ENCODE data around the gene DENND10. TPM values are rescaled to one million over a fixed set of nuclear protein-coding genes. Genes with fewer than 3 reads are reported as not detected.
"Not testable (repeated sequence)": the region's sequence is repeated elsewhere in the genome, so short reads cannot be mapped to it uniquely, and the experiment has no call there.

Gene DENND10
- total RNA-seq, 4 donors from 2014 or later, result 23.0 to 42.5 (median 30.2) TPM

DNA sequence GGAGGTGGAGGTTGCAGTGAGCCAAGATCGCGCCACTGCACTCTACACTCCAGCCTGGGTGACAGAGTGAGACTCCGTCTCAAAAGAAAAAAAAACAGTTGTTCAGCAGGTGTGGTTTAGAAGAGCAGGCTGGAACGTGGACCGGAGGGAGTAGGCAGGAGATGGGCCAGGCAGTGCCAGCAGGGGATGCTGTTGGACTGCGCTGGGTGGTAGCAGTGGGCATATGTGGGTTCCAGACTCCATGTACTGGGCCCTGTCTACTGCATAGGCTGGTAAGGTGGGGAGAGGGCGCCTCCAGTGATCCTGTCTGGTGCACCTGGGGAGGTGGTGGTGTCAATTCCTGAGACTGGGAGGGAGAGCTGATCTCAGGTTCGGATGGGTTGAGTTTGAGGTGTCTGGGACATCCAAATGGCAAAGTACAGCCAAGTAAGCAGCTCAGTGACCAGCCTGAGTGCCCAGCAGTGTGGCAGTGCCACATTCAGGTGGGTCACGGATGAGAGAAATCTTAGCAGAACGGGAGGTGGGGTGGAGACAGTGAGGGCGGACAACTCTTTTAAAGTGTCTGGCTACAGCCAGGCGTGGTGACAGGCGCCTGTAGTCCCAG is 35.7 kb downstream of the DENND10 start:
- Histone ChIP-seq H3K4me1 (no peaks in the 10 kb centered on the region), H3K36me3 (peaks cover 0 to 62% of the 10 kb centered on the region in 2 donors), H3K9me3 (no peaks in the 10 kb centered on the region), H3K27me3 (no peaks in the 10 kb centered on the region), H3K27ac (peak overlapping the region in 1 of 4 donors; percentile 7), H3K4me3 (no peak overlapping the region)
- TF ChIP-seq, protein P1, sequence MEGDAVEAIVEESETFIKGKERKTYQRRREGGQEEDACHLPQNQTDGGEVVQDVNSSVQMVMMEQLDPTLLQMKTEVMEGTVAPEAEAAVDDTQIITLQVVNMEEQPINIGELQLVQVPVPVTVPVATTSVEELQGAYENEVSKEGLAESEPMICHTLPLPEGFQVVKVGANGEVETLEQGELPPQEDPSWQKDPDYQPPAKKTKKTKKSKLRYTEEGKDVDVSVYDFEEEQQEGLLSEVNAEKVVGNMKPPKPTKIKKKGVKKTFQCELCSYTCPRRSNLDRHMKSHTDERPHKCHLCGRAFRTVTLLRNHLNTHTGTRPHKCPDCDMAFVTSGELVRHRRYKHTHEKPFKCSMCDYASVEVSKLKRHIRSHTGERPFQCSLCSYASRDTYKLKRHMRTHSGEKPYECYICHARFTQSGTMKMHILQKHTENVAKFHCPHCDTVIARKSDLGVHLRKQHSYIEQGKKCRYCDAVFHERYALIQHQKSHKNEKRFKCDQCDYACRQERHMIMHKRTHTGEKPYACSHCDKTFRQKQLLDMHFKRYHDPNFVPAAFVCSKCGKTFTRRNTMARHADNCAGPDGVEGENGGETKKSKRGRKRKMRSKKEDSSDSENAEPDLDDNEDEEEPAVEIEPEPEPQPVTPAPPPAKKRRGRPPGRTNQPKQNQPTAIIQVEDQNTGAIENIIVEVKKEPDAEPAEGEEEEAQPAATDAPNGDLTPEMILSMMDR (IDR thresholded peaks at IDR 0.05), result peak in 3 of 4 experiments; percentile 24 to 59 (median 37)
- no peak for TF ChIP-seq POLR2AphosphoS5 (IDR thresholded peaks at IDR 0.05)
- WGBS, 2 donors (ENCODE audit: low coverage in 1 of 2), result 79% methylated on average over 7 of the region's 13 CpGs; no CpG with 5 or more reads in 1 of the 2 donors
- peak; percentile 55 for ATAC-seq

DNA sequence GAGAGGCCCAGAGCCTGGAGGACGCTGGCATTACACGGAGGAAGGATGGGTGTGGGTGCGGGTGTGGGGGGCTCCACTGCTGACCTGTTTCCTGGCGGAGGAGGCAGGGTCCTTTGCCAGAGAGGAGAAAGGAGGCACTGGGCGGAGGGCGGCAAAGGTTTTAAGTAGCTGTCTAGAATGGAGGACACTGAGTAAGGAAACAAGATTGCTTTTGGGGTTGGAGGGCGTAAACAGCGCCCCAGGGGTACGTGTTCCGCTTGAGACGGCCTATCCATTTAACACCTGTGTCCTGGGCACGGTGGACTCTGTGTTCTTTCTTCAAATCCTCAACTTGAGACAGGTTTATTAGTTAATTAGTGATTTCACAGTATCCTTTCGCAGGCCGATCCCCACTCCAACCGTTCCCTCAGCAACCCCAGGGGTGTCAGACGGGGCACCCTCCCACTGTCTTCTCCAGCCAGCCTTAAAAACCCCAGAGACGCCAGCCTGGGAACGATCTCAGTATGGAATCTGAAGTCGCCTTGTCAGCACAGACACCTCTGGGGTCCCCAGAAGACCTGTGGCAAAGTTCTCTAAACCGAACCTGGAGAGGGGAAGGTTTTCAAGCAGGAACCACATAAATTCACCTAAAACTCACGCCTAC is 36.8 kb downstream of the DENND10 start:
- 87 to 89% methylated on average over 14 to 16 of the region's 21 CpGs for WGBS, 2 donors (ENCODE audit: low coverage in 1 of 2)
- no peak for ATAC-seq
- no peaks in the 10 kb centered on the region for H3K27me3 ChIP-seq
- H3K4me3 ChIP-seq, result no peak overlapping the region
- peaks cover 0 to 67% of the 10 kb centered on the region in 2 donors for H3K36me3 ChIP-seq
- H3K9me3 ChIP-seq, result no peaks in the 10 kb centered on the region
- no peak overlapping the region for H3K27ac ChIP-seq
- TF ChIP-seq POLR2AphosphoS5 (IDR thresholded peaks at IDR 0.05), result no peak
- TF ChIP-seq, protein P1 (IDR thresholded peaks at IDR 0.05), result no peak
- no peaks in the 10 kb centered on the region for H3K4me1 ChIP-seq

DNA sequence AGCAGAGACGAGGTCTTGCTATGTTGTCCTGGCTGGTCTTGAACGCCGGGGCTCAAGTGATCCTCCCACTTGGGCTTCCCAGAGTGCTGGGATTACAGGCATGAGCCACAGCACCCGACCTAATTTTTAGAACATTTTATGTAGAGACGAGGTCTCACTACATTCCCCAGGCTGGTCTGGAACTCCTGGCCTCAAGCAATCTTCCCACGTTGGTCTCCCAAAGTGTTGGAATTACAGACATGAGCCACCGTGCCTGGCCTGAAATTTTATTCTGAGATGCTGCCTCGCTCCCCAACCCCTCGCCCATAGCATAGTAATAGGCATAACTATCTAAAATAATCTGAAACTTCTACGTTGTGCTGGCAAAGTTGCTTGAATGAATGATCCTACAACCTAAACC is 39.7 kb downstream of the DENND10 start:
- peaks cover 0 to 86% of the 10 kb centered on the region in 2 donors for H3K36me3 ChIP-seq
- TF ChIP-seq POLR2A (IDR thresholded peaks at IDR 0.05) (no peak), EP300 (IDR thresholded peaks at IDR 0.05) (no peak), POLR2AphosphoS5 (IDR thresholded peaks at IDR 0.05) (no peak)
- TF ChIP-seq, protein P1 (IDR thresholded peaks at IDR 0.05), result no peak
- no peak overlapping the region for H3K27ac ChIP-seq
- no peaks in the 10 kb centered on the region for H3K4me1 ChIP-seq
- 93 to 96% methylated on average over 3 to 6 of the region's 10 CpGs for WGBS, 2 donors (ENCODE audit: low coverage in 1 of 2)
- no peak overlapping the region for H3K4me3 ChIP-seq
- H3K9me3 ChIP-seq, result no peaks in the 10 kb centered on the region
- ATAC-seq, result no peak
- no peaks in the 10 kb centered on the region for H3K27me3 ChIP-seq

DNA sequence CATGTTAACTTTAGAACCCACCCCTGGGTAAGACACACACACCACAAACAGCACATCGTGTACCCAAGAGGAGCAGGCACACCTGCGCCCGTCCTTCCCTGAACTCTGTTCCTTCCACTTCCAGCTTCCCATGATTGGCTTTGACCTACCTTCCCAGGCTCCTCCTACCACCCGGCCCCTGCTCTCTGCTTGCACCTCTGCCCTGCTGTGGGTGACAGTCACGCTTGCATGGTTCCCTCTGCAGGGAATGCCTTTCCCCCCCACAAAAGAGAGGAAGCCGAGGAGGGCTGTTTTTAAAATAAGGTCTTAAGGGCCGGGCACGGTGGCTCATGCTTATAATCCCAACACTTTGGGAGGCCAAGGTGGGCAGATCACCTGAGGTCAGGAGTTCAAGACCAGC is 45.2 kb downstream of the DENND10 start:
- no peak overlapping the region for H3K27ac ChIP-seq
- TF ChIP-seq POLR2AphosphoS5 (IDR thresholded peaks at IDR 0.05), result no peak
- TF ChIP-seq, protein P1 (IDR thresholded peaks at IDR 0.05), result no peak
- no peak for TF ChIP-seq POLR2A (IDR thresholded peaks at IDR 0.05)
- TF ChIP-seq EP300 (IDR thresholded peaks at IDR 0.05), result no peak
- peaks cover 0 to 96% of the 10 kb centered on the region in 2 donors for H3K36me3 ChIP-seq
- no peaks in the 10 kb centered on the region for H3K27me3 ChIP-seq
- H3K4me3 ChIP-seq, result no peak overlapping the region
- 95 to 100% methylated on average over 3 of the region's 8 CpGs for WGBS, 2 donors (ENCODE audit: low coverage in 1 of 2)
- H3K4me1 ChIP-seq, result no peaks in the 10 kb centered on the region
- ATAC-seq, result no peak
- H3K9me3 ChIP-seq, result no peaks in the 10 kb centered on the region

DNA sequence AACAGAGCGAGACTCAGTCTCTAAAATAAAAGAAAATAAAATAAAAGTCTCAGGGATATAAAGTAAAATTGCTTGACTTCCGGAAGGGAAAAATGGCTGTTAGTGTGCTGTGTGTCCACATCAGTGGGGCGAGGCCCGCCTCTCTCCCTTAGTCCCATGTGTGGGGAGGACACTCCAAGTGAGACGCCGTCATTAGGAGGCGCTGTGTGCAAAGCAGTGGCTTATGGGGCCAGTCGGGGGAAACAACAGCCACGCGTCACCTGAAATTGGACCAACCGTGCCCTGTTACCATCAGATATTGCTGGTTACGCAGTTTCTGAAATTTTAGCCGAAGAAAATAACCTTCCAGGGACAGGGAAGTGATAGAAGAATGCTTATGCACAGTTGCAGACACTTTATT is 45.8 kb downstream of the DENND10 start:
- Histone ChIP-seq H3K9me3 (no peaks in the 10 kb centered on the region), H3K4me3 (no peak overlapping the region), H3K36me3 (peaks cover 0 to 96% of the 10 kb centered on the region in 2 donors), H3K4me1 (no peaks in the 10 kb centered on the region), H3K27me3 (no peaks in the 10 kb centered on the region), H3K27ac (no peak overlapping the region)
- no peak for ATAC-seq
- WGBS, 2 donors (ENCODE audit: low coverage in 1 of 2), result 82 to 84% methylated on average over 4 to 13 of the region's 13 CpGs
- no peak for TF ChIP-seq POLR2A (IDR thresholded peaks at IDR 0.05)
- TF ChIP-seq POLR2AphosphoS5 (IDR thresholded peaks at IDR 0.05), result no peak
- TF ChIP-seq, protein P1 (IDR thresholded peaks at IDR 0.05), result no peak
- no peak for TF ChIP-seq EP300 (IDR thresholded peaks at IDR 0.05)

DNA sequence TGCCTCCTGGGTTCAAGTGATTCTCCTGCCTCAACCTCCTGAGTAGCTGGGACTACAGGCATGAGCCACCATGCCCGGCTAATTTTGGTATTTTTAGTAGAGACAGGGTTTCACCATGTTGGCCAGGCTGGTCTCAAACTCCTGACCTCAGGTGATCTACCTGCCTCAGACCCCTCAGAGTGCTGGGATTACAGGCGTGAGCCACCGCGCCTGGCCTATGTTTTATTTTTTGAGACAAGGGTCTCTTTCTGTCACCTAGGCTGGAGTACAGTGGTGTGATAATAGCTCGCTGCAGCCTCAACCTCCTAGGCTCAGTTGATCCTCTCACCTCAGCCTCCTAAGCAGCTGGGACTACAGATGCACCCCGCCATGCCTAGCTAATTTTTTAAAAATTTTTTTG is 47.7 kb downstream of the DENND10 start:
- H3K9me3 ChIP-seq, H3K27ac ChIP-seq, H3K4me1 ChIP-seq, H3K4me3 ChIP-seq, H3K27me3 ChIP-seq, ATAC-seq: not testable (repeated sequence)
- WGBS, 2 donors (ENCODE audit: low coverage in 1 of 2), result 100% methylated on average over 3 to 6 of the region's 6 CpGs
- H3K36me3 ChIP-seq, result peaks cover 0 to 100% of the 10 kb centered on the region in 2 donors
